Common myeloid progenitor, CD34-positive (primary cell): ENCODE data around the gene PARP12. TPM values are rescaled to one million over a fixed set of nuclear protein-coding genes. Genes with fewer than 3 reads are reported as not detected.
"Not testable (repeated sequence)": the region's sequence is repeated elsewhere in the genome, so short reads cannot be mapped to it uniquely, and the experiment has no call there.

Experiments
- CTCF ChIA-PET: fragments of 350-600 bp; sonication (Branson Sonifier 250); formaldehyde crosslinking; loops from one replicate; lab custom pipeline; 2021; ENCODE audit warnings: antibody characterized with exemption; lab: Charles Lee
- POLR2A ChIA-PET: fragments of 350-600 bp; sonication (Branson Sonifier 250); formaldehyde crosslinking; loops from one replicate; lab custom pipeline; 2021; ENCODE audit warnings: antibody characterized with exemption; lab: Charles Lee
- DNase-seq, 3 donors: peaks; one replicate each; pipeline versions ENCODE4 v3.0.0 to v3.0.0-alpha.2; 2013
- H3K27ac ChIP-seq, 2 experiments: 1 replicate in 1 of 2; 2 replicates in 1 of 2; pipeline ENCODE4 v1.7.0; 2013; ENCODE audit warnings: inconsistent platforms in 2 of 2, low read length in 2 of 2, mild to moderate bottlenecking in 2 of 2, low read depth in 1 of 2, moderate library complexity in 1 of 2; ENCODE audit not compliant: severe bottlenecking in 2 of 2, insufficient read depth in 1 of 2, poor library complexity in 1 of 2
- H3K27me3 ChIP-seq, 5 experiments: replicated peaks in 2 of 5; 1 replicate in 3 of 5; 2 replicates in 2 of 5; pipeline versions ENCODE4 v1.6.1 to v1.7.0; 2013; ENCODE audit warnings: low read length in 4 of 5, mild to moderate bottlenecking in 2 of 5, moderate library complexity in 2 of 5, inconsistent platforms in 1 of 5; ENCODE audit not compliant: insufficient read depth in 5 of 5, control insufficient read depth in 4 of 5
- H3K36me3 ChIP-seq, 4 experiments: 1 replicate in 2 of 4; 2 replicates in 2 of 4; pipeline versions ENCODE4 v1.6.1 to v1.7.0; 2013; ENCODE audit warnings: low read length in 3 of 4, control low read depth in 1 of 4, mild to moderate bottlenecking in 1 of 4; ENCODE audit not compliant: control insufficient read depth in 4 of 4, insufficient read depth in 4 of 4
- H3K4me1 ChIP-seq, 4 experiments: 1 replicate in 3 of 4; 2 replicates in 1 of 4; pipeline versions ENCODE4 v1.6.1 to v1.7.1; 2013; ENCODE audit warnings: low read length in 3 of 4, mild to moderate bottlenecking in 3 of 4, control low read depth in 1 of 4, inconsistent platforms in 1 of 4, moderate library complexity in 1 of 4; ENCODE audit not compliant: control insufficient read depth in 4 of 4, insufficient read depth in 4 of 4; ENCODE audit errors: control extremely low read depth in 1 of 4
- H3K4me3 ChIP-seq, 7 experiments: 1 replicate in 4 of 7; 2 replicates in 3 of 7; pipeline versions ENCODE4 v1.5.1 to v1.7.0; 2013; ENCODE audit warnings: mild to moderate bottlenecking in 7 of 7, low read length in 6 of 7, moderate library complexity in 6 of 7, inconsistent platforms in 2 of 7, low read depth in 2 of 7, control low read depth in 1 of 7; ENCODE audit not compliant: insufficient read depth in 4 of 7, control insufficient read depth in 1 of 7; ENCODE audit errors: extremely low read depth in 1 of 7
- H3K9me3 ChIP-seq, 5 experiments: 1 replicate in 4 of 5; 2 replicates in 1 of 5; pipeline versions ENCODE4 v1.6.1 to v1.7.1; 2013; ENCODE audit warnings: low read length in 4 of 5, mild to moderate bottlenecking in 2 of 5, inconsistent platforms in 1 of 5, low read depth in 1 of 5, moderate library complexity in 1 of 5; ENCODE audit not compliant: control insufficient read depth in 4 of 5, insufficient read depth in 2 of 5; ENCODE audit errors: control extremely low read depth in 1 of 5
- WGBS: methylation state at CpG from one replicate; pipeline ENCODE4 v1.1.5; 2013; ENCODE audit not compliant: insufficient coverage; 5-methylcytosine and 5-hydroxymethylcytosine counted together
- polyA plus RNA-seq: library from polyadenylated mRNA; unstranded; fragments of 120-200 nt; gene quantifications from one replicate; pipeline ENCODE4 v1.2.1, GENCODE V29; 2013

Gene PARP12
- polyA plus RNA-seq = 37.8 TPM

DNA sequence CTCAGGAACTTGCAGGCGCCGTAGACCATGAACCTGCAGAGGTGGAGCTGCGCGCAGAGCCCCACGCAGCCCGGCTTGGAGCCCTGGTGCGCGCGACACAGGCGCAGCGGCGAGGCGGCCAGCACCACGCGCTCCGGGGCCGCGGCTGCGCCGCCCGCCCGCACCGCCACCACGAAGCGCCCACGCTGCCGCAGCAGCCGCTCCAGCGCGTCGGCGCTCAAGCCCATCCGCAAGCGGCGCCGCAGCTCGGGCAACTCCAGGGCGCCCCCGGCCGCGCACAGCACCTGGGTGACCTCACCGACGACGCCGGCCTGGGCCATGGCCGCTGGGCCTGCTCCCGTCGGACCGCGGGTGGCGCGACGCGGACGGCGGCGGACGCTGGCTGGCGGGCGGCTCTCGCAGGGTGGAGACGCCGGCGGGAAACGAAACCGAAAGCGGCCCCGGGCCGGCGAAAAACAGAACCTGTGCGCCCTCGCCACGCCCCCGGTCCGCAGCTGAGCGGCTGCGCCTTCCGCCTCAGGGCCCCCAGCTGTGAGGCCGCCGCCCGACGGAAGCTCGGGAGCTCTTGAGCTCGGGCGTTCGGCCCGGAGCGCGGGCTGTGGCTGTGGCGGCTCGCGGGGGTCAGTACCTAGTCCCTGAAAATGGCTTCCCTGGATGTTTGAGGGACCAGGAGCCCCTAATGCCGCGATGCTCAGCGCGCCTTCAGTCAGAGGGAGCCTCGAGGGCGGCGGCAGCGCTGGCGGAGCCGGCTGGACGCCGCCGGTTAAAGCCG is at the start of gene PARP12:
Gene PARP12 (minus strand): TSS at position 424 of the 772 bp plus-strand sequence. CDS start 104 bp downstream, at position 320.
- POLR2A ChIA-PET = no interaction called here
- WGBS = 0% methylated on average over 73 of the region's 106 CpGs

DNA sequence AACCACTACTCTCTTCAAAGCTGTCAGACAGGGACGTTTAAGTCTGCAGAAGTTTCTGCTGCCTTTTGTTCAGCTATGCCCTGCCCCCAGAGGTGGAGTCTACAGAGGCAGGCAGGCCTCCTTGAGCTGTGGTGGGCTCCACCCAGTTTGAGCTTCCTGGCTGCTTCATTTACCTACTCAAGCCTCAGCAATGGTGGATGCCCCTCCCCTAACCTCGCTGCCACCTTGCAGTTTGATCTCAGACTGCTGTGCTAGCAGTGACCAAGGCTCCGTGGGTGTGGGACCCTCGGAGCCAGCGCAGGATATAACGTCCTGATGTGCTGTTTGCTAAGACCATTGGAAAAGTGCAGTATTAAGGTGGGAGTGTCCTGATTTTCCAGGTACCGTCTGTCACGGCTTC is 46.0 kb upstream of the PARP12 start:
- H3K36me3 ChIP-seq = peaks cover 0 to 11% (median 7%) of the 10 kb centered on the region in 4 experiments
- POLR2A ChIA-PET, H3K9me3 ChIP-seq, CTCF ChIA-PET, H3K27ac ChIP-seq, H3K27me3 ChIP-seq, H3K4me1 ChIP-seq, DNase-seq, H3K4me3 ChIP-seq: not testable (repeated sequence)
- 100% methylated on average over 6 of the region's 8 CpGs for WGBS

More for the DNA sequence above, at the start of gene PARP12:
- peak within 1 kb of the TSS; percentile 15 to 76 for H3K27ac ChIP-seq
- peak within 1 kb of the TSS; percentile 64 to 87 (median 82) for H3K4me3 ChIP-seq
- H3K27me3 ChIP-seq = no peaks in the 10 kb centered on the region
- H3K9me3 ChIP-seq = peaks cover 0 to 9% (median 2%) of the 10 kb centered on the region in 5 experiments
- CTCF ChIA-PET = interaction anchor here (0.5 to 1.4 kb wide), 4 partner anchors 8 to 755 kb away, joined by 3 to 6 read pairs (median 4); no protein-coding TSS in a partner anchor
- H3K4me1 ChIP-seq = peaks cover 4 to 40% (median 24%) of the 10 kb centered on the region in 4 experiments
- H3K36me3 ChIP-seq = peaks cover 0 to under 1% (median 0%) of the 10 kb centered on the region in 4 experiments
- DNase-seq = peak; percentile 91 to 95 (median 95)

DNA sequence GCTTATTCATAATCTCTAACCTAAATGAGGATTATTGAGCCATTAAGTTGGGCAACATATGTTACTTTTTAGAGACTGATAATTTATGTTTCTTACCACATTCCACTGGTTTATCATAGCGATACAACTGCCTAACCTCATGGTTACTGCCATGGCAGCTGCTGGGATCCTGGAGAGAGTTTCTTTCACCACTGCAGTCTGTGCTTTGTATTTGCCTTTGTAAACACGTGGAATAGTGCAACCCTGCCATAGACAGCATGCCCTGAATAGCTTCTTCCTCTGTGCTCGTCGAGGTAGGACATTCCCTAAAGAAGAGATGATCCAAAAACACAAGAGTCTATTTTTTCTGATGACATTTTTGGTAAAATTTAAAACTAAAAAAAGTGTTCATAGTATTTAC is 33.7 kb upstream of the PARP12 start:
- ChIA-PET POLR2A (no interaction called here), CTCF (no interaction called here)
- no peak for DNase-seq
- no peak overlapping the region for H3K4me3 ChIP-seq
- H3K4me1 ChIP-seq = no peaks in the 10 kb centered on the region
- no peaks in the 10 kb centered on the region for H3K27me3 ChIP-seq
- no peak overlapping the region for H3K27ac ChIP-seq
- 100% methylated on average over 1 of the region's 4 CpGs for WGBS
- no peaks in the 10 kb centered on the region for H3K9me3 ChIP-seq
- H3K36me3 ChIP-seq = peaks cover 0 to 44% (median 13%) of the 10 kb centered on the region in 4 experiments

DNA sequence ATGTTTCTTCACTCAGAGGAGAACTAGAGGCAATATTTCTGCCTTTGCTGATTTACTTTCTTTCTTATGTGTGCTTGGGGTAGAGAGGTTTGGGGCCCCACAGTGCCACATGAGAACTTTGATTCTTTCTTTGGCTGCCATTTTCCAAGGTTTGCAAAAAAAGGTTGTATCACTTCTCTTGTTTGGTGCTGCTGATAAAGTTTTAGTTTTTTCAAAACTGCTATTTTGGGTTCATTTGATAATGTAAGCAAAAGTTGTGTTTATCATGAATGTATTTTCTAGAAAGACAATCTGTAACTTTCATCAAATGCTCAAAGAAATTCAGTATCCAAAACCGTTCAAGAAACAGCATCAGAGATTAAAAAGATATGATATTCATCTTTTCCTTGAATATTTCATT is 30.6 kb upstream of the PARP12 start:
- H3K27ac ChIP-seq = no peak overlapping the region
- no peaks in the 10 kb centered on the region for H3K4me1 ChIP-seq
- H3K9me3 ChIP-seq = no peaks in the 10 kb centered on the region
- no peak for DNase-seq
- no peak overlapping the region for H3K4me3 ChIP-seq
- CTCF ChIA-PET = interaction anchor here (1.2 kb wide), 1 partner anchor 19 kb away, joined by 5 read pairs; no protein-coding TSS in a partner anchor
- peaks cover 0 to 32% (median 10%) of the 10 kb centered on the region in 4 experiments for H3K36me3 ChIP-seq
- POLR2A ChIA-PET = no interaction called here
- H3K27me3 ChIP-seq = no peaks in the 10 kb centered on the region
- WGBS = no CpG with 5 or more reads among the region's 1 CpG

DNA sequence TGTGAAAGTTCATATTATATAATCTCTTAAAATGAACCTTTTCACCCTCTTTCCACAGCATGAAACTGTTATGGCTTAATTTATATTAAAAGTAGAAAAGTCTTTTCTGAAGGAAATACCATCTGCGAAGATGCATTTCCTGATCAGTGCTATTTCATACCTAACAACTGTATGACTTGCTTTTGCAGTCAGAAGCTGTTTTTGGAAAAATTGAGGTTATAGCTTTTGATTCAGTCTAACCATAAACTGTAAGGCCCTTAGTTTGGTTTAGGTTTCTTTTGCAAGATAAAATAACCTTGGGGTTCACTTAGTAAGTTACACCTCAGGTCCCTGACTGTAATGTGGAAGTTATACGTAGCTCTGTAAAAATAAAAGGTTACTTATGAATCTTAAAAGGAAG is 22.7 kb upstream of the PARP12 start:
- WGBS = no CpG with 5 or more reads among the region's 2 CpGs
- Histone ChIP-seq H3K27me3 (peaks cover 0 to 6% (median 0%) of the 10 kb centered on the region in 5 experiments), H3K27ac (no peak overlapping the region), H3K9me3 (no peaks in the 10 kb centered on the region), H3K4me3 (no peak overlapping the region), H3K4me1 (peaks cover 4 to 9% (median 8%) of the 10 kb centered on the region in 4 experiments), H3K36me3 (no peaks in the 10 kb centered on the region)
- CTCF ChIA-PET = interaction anchor here (1.2 kb wide), 2 partner anchors 22 to 26 kb away, joined by 3 read pairs; no protein-coding TSS in a partner anchor
- POLR2A ChIA-PET = no interaction called here
- DNase-seq = no peak

DNA sequence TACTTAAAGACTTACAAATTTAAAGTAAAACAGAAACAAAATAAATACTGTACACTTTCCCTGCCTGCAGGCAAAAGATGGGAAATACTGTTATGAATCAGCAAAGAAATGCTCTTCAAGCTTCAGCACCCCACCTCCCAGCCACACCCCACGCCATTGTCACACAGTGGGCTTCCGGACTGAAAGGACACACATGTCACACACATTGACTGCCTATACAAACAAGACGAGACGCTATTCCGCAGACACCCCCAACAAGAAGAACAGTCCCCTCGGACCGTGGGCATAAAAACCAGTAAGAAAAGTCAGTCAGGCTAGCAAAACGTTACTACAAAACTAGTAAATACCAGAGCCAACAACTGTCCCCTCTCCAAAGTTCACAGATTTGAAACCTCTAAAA is 22.2 kb upstream of the PARP12 start:
- H3K9me3 ChIP-seq = no peaks in the 10 kb centered on the region
- no peak overlapping the region for H3K4me3 ChIP-seq
- CTCF ChIA-PET = interaction anchor here (1.2 kb wide), 2 partner anchors 21 to 26 kb away, joined by 3 read pairs; no protein-coding TSS in a partner anchor
- H3K27me3 ChIP-seq = peaks cover 0 to 6% (median 0%) of the 10 kb centered on the region in 5 experiments
- H3K36me3 ChIP-seq = no peaks in the 10 kb centered on the region
- WGBS = 78% methylated on average over 6 of the region's 8 CpGs
- H3K4me1 ChIP-seq = peaks cover 4 to 9% (median 8%) of the 10 kb centered on the region in 4 experiments
- H3K27ac ChIP-seq = no peak overlapping the region
- POLR2A ChIA-PET = no interaction called here
- peak in 1 of 3 donors; percentile 37 for DNase-seq
